Breast epithelium (tissue), 4 donors: Measurements from ENCODE around the gene MARF1. TPM values are rescaled to one million over a fixed set of nuclear protein-coding genes. Genes with fewer than 3 reads are reported as not detected.
A peak's percentile ranks its signal among the peaks of the same experiment; 100 is the strongest.
"Not testable (repeated sequence)": the region's sequence is repeated elsewhere in the genome, so short reads cannot be mapped to it uniquely, and the experiment has no call there.

ENCODE experiments used
- DNase-seq, 2 donors: peaks; one replicate each; pipeline ENCODE4 v3.0.0-alpha.2; 2019; ENCODE audit warnings: low spot score in 2 of 2
- H3K27ac ChIP-seq, 2 donors: fragments of 200-600 bp; sonication (generic) in 1 of 2; one replicate each; pipeline ENCODE4 v1.5.1; 2016 to 2019; ENCODE audit warnings: mild to moderate bottlenecking in 1 of 2
- H3K27me3 ChIP-seq, 2 donors: fragments of 200-600 bp; sonication (generic) in 1 of 2; one replicate each; pipeline versions ENCODE4 v1.5.1 to v1.6.0; 2017 to 2019; ENCODE audit warnings: control low read depth in 1 of 2, mild to moderate bottlenecking in 1 of 2
- H3K36me3 ChIP-seq: fragments of 200-600 bp; one replicate; pipeline ENCODE4 v1.5.1; 2019
- H3K4me1 ChIP-seq, 2 donors: fragments of 200-600 bp; sonication (generic); one replicate each; pipeline ENCODE4 v1.5.1; 2016 to 2019; ENCODE audit warnings: control low read depth in 1 of 2
- H3K4me3 ChIP-seq, 3 donors: fragments of 200-600 bp; sonication (generic); 1 replicate in 2 of 3; 2 replicates in 1 of 3; pipeline ENCODE4 v1.5.1; 2016 to 2019; ENCODE audit warnings: mild to moderate bottlenecking in 3 of 3, moderate library complexity in 2 of 3
- H3K9me3 ChIP-seq, 2 donors: fragments of 200-600 bp; sonication (generic) in 1 of 2; one replicate each; pipeline ENCODE4 v1.5.1; 2016 to 2019; ENCODE audit warnings: control low read depth in 1 of 2
- POLR2A ChIP-seq: fragments of 450-650 bp; IDR thresholded peaks from one replicate; pipeline ENCODE4 v1.6.1; 2016; ENCODE audit warnings: antibody characterized with exemption, mild to moderate bottlenecking, moderate library complexity
- POLR2AphosphoS5 ChIP-seq, 3 donors: sonication (generic); formaldehyde crosslinking; IDR thresholded peaks; one replicate each; pipeline ENCODE4 v1.6.1; 2017; ENCODE audit warnings: antibody characterized with exemption in 3 of 3
- intact Hi-C: fragments of 100-400 bp; cut with DNase I; formaldehyde crosslinking; loops from one replicate; pipeline ENCODE4 v1.15.1; 2023; ENCODE audit warnings: low total_unique reads
- total RNA-seq, 3 donors: library from RNA; depleted of rRNA; stranded (reverse); fragments of >200 nt; gene quantifications; one replicate each; pipeline ENCODE4 v1.1.0, GENCODE V29; 2016
- TF ChIP-seq, protein P1 (sequence below), 3 donors: fragments of 450-650 bp; IDR thresholded peaks; one replicate each; pipeline ENCODE4 v1.5.1; 2016 to 2017; ENCODE audit warnings: antibody characterized with exemption in 3 of 3, mild to moderate bottlenecking in 3 of 3, moderate library complexity in 3 of 3

Gene MARF1
- total RNA-seq, 3 donors from 2014 or later = 42.9 to 49.3 (median 47.5) TPM

- TF ChIP-seq POLR2AphosphoS5 (IDR thresholded peaks at IDR 0.05) = no peak
- no peaks in the 10 kb centered on the region for H3K9me3 ChIP-seq
- H3K4me3 ChIP-seq = no peak overlapping the region
- intact Hi-C loops = no loop called here
- DNase-seq = no peak
- H3K36me3 ChIP-seq = no peaks in the 10 kb centered on the region
- H3K27ac ChIP-seq = no peak overlapping the region
- no peaks in the 10 kb centered on the region for H3K4me1 ChIP-seq
- H3K27me3 ChIP-seq = no peaks in the 10 kb centered on the region
Observed at GRCh38 chr16:15648135-15648730, 5.3 kb upstream of the MARF1 start.

DNA sequence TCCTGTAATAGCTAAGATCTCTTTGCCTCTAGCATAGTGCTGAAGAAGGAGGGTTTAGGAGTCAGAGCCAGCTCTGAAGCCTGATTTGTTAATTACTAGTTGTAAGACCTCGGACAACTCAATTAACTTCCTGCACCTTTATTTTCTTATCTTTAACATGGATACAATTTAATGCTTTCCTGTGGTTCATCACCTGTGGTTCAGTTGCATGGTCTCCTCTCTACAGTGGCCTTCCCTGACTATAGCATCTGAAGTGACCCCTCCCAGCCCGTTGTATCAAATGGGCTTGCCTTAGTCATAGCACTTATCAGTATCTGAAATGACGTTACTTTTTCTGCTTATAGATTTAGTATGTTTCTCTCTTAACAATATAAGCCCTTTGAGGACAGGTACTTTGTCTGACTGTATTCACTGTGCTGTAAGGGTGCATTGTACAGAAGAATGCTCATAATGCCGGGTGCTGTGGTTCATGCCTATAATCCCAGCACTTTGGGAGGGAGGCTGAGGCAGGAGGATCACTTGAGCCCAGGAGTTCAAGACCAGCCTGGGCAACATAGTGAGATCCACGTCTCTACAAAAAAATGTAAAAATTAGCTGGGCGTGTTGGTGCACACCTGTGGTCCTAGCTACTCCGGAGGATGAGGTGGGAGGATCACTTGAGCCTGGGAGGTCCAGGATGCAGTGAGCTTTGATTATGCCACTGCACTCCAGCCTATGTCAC lies 4.5 kb upstream of the MARF1 start:
- H3K36me3 ChIP-seq = no peaks in the 10 kb centered on the region

GRCh38 chr16:15646557-15647293 lies 3.8 kb upstream of the MARF1 start:
- H3K27me3 ChIP-seq, H3K4me1 ChIP-seq, H3K4me3 ChIP-seq, H3K36me3 ChIP-seq, DNase-seq, H3K27ac ChIP-seq, intact Hi-C loops, H3K9me3 ChIP-seq: not testable (repeated sequence)

More for the DNA sequence above, 4.5 kb upstream of the MARF1 start:
- no peak for DNase-seq
- Histone ChIP-seq H3K9me3 (no peaks in the 10 kb centered on the region), H3K4me3 (no peak overlapping the region), H3K27ac (no peak overlapping the region), H3K4me1 (no peaks in the 10 kb centered on the region), H3K27me3 (no peaks in the 10 kb centered on the region)
- TF ChIP-seq POLR2AphosphoS5 (IDR thresholded peaks at IDR 0.05) (no peak), POLR2A (no peak)
- TF ChIP-seq, protein P1, sequence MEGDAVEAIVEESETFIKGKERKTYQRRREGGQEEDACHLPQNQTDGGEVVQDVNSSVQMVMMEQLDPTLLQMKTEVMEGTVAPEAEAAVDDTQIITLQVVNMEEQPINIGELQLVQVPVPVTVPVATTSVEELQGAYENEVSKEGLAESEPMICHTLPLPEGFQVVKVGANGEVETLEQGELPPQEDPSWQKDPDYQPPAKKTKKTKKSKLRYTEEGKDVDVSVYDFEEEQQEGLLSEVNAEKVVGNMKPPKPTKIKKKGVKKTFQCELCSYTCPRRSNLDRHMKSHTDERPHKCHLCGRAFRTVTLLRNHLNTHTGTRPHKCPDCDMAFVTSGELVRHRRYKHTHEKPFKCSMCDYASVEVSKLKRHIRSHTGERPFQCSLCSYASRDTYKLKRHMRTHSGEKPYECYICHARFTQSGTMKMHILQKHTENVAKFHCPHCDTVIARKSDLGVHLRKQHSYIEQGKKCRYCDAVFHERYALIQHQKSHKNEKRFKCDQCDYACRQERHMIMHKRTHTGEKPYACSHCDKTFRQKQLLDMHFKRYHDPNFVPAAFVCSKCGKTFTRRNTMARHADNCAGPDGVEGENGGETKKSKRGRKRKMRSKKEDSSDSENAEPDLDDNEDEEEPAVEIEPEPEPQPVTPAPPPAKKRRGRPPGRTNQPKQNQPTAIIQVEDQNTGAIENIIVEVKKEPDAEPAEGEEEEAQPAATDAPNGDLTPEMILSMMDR (IDR thresholded peaks at IDR 0.05) = no peak
- intact Hi-C loops = no loop called here

DNA sequence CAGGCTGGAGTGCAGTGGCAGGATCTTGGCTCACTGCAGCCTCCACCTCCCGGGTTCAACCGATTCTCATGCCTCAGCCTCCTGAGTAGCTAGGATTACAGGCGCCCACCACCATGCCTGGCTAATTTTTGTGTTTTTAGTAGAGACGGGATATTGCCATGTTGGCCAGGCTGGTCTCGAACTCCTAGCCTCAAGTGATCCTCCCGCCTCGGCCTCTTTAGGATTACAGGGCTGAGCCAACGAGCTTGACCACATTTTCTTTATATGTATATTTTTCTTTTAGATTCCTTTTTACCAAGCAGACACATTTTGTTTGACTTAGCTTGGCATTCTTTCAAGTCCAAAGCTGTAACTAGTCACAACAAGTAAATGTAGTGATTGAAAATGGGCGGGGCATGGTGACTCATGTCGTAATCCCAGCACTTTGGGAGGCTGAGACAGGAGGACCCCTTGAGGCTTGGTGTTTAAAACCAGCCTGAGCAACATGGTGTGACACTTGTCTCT lies 2.1 kb upstream of the MARF1 start:
- H3K4me3 ChIP-seq, H3K27me3 ChIP-seq, H3K4me1 ChIP-seq, H3K36me3 ChIP-seq, H3K9me3 ChIP-seq, intact Hi-C loops: not testable (repeated sequence)
- peak in 1 of 2 donors; percentile 60 for DNase-seq
- H3K27ac ChIP-seq = peak overlapping the region; percentile 57 to 99

DNA sequence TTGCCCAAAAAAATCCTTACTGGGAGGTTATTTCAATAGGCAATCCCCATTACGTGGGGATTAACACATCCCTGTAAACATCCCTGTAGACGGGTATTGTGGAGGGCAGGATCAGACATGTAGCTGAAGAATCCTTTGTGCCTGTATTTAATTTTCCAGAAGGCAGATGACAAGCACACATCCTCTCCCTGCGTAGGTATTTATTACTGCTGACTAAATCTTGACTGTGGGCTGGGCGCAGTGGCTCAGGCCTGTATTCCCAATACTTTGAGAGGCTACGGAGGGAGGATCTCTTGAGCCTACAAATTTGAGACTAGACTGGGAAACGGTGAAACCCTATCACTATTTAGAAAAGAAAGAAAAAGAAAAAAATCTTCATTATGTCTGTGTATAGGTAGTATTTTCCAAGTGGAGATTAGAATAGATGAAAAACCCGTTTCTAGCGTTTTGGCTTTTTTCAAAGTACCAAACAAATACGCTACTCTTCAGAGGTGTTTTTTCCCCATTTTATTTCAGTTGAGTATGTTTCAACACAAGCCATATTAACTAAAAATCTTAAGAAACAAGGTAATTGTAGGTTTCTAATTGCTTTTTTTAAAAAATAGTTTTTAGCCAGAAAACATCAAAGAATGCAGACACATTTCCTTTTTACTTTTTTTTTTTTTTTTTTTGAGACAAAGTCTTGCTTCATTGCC lies 1.5 kb upstream of the MARF1 start:
- intact Hi-C loops = no loop called here
- Histone ChIP-seq H3K9me3 (no peaks in the 10 kb centered on the region), H3K4me1 (no peaks in the 10 kb centered on the region), H3K36me3 (no peaks in the 10 kb centered on the region), H3K27me3 (no peaks in the 10 kb centered on the region), H3K4me3 (peak overlapping the region in 2 of 3 donors; percentile 87 to 89), H3K27ac (peak overlapping the region; percentile 97 to 99)
- DNase-seq = peak in 1 of 2 donors; percentile 64
- TF ChIP-seq POLR2A = no peak
- TF ChIP-seq, protein P1 (IDR thresholded peaks at IDR 0.05) = no peak
- no peak for TF ChIP-seq POLR2AphosphoS5 (IDR thresholded peaks at IDR 0.05)

DNA sequence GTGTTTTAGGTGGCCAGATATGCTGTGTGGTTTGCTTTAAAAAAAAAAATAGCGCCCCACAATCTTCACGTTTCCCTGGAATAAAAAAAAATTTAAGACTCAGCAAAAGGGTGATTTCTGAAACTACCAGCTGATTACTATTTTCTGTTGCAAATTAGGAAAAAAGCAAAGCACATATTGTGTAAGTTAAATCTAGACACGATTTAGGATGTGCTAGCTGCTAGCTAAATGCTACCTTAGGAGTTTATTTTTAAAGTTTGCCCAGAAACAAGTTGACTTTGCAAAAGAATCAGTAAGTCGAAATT lies 944 bp upstream of the MARF1 start:
- H3K27ac ChIP-seq = peak overlapping the region; percentile 97 to 99
- DNase-seq = no peak
- intact Hi-C loops = no loop called here
- H3K36me3 ChIP-seq = no peaks in the 10 kb centered on the region
- H3K9me3 ChIP-seq = no peaks in the 10 kb centered on the region
- peak overlapping the region; percentile 76 to 89 (median 87) for H3K4me3 ChIP-seq
- H3K4me1 ChIP-seq = no peaks in the 10 kb centered on the region
- no peaks in the 10 kb centered on the region for H3K27me3 ChIP-seq
- TF ChIP-seq POLR2A (no peak), POLR2AphosphoS5 (IDR thresholded peaks at IDR 0.05) (no peak)
- TF ChIP-seq, protein P1 (IDR thresholded peaks at IDR 0.05) = no peak
